Measurements from ENCODE around the gene FXYD5. TPM values are rescaled to one million over a fixed set of nuclear protein-coding genes. Genes with fewer than 3 reads are reported as not detected.

Gene FXYD5
- 81.0 and 86.6 TPM in 2 replicates for total RNA-seq
- long read RNA-seq, transcript FXYD5-204 (9 exons, 872 nt) = major isoform, 7 of 12 reads
- long read RNA-seq, partial matches to known transcripts = 2 of 12 reads
- long read RNA-seq, other reads (novel, unspliced or antisense) = 2 of 12 reads

GRCh38 chr19:35154525-35155406 lies at the start of gene FXYD5:
FXYD5 (plus strand) TSS chr19:35154735; CDS start chr19:35155551, 816 bp downstream.
- TF ChIP-seq CTCF (IDR thresholded peaks at IDR 0.05) = peak; percentile 16
- Mint-ChIP-seq H3K9me3 (ENCODE audit: unreplicated experiment) (no peaks in the 10 kb centered on the region), H3K4me3 (ENCODE audit: unreplicated experiment) (peak within 1 kb of the TSS; percentile 96), H3K4me1 (ENCODE audit: unreplicated experiment) (peaks cover 43% of the 10 kb centered on the region), H3K27ac (ENCODE audit: unreplicated experiment) (peak within 1 kb of the TSS; percentile 89), H3K27me3 (ENCODE audit: unreplicated experiment) (no peaks in the 10 kb centered on the region), H3K36me3 (ENCODE audit: unreplicated experiment) (peaks cover 6% of the 10 kb centered on the region)
- no peak for DNase-seq (ENCODE audit: extremely low spot score, unreplicated experiment)

GRCh38 chr19:35105047-35105410 lies 49.5 kb upstream of the FXYD5 start:
- Mint-ChIP-seq H3K27me3 (ENCODE audit: unreplicated experiment) (peaks cover 10% of the 10 kb centered on the region), H3K9me3 (ENCODE audit: unreplicated experiment) (no peaks in the 10 kb centered on the region), H3K36me3 (ENCODE audit: unreplicated experiment) (no peaks in the 10 kb centered on the region), H3K27ac (ENCODE audit: unreplicated experiment) (no peak overlapping the region), H3K4me1 (ENCODE audit: unreplicated experiment) (no peaks in the 10 kb centered on the region), H3K4me3 (ENCODE audit: unreplicated experiment) (no peak overlapping the region)
- DNase-seq (ENCODE audit: extremely low spot score, unreplicated experiment) = no peak
- no peak for TF ChIP-seq CTCF (IDR thresholded peaks at IDR 0.05)

- TF ChIP-seq CTCF (IDR thresholded peaks at IDR 0.05) = no peak
- peaks cover 11% of the 10 kb centered on the region for H3K27me3 Mint-ChIP-seq (ENCODE audit: unreplicated experiment)
- H3K4me3 Mint-ChIP-seq (ENCODE audit: unreplicated experiment) = no peak overlapping the region
- no peak overlapping the region for H3K27ac Mint-ChIP-seq (ENCODE audit: unreplicated experiment)
- H3K36me3 Mint-ChIP-seq (ENCODE audit: unreplicated experiment) = no peaks in the 10 kb centered on the region
- H3K9me3 Mint-ChIP-seq (ENCODE audit: unreplicated experiment) = no peaks in the 10 kb centered on the region
- H3K4me1 Mint-ChIP-seq (ENCODE audit: unreplicated experiment) = no peaks in the 10 kb centered on the region
- DNase-seq (ENCODE audit: extremely low spot score, unreplicated experiment) = no peak
Measured at GRCh38 chr19:35105411-35106290, 48.9 kb upstream of the FXYD5 start.

- Mint-ChIP-seq H3K36me3 (ENCODE audit: unreplicated experiment) (no peaks in the 10 kb centered on the region), H3K4me3 (ENCODE audit: unreplicated experiment) (no peak overlapping the region), H3K27me3 (ENCODE audit: unreplicated experiment) (peaks cover 14% of the 10 kb centered on the region), H3K9me3 (ENCODE audit: unreplicated experiment) (no peaks in the 10 kb centered on the region), H3K27ac (ENCODE audit: unreplicated experiment) (no peak overlapping the region), H3K4me1 (ENCODE audit: unreplicated experiment) (no peaks in the 10 kb centered on the region)
- no peak for DNase-seq (ENCODE audit: extremely low spot score, unreplicated experiment)
- no peak for TF ChIP-seq CTCF (IDR thresholded peaks at IDR 0.05)
Measured at GRCh38 chr19:35106291-35106583, 48.3 kb upstream of the FXYD5 start.

Data from osteocyte (in vitro differentiated cells).